CD8-positive, alpha-beta memory T cell (primary cell): ENCODE data around the gene HS2ST1. TPM values are rescaled to one million over a fixed set of nuclear protein-coding genes. Genes with fewer than 3 reads are reported as not detected.

Experiments used
- CTCF ChIA-PET: fragments of 350-600 bp; sonication (Branson Sonifier 250); formaldehyde crosslinking; loops from one replicate; lab custom pipeline; 2021; ENCODE audit warnings: antibody characterized with exemption; lab: Charles Lee
- POLR2A ChIA-PET: fragments of 350-600 bp; sonication (Branson Sonifier 250); formaldehyde crosslinking; loops from one replicate; lab custom pipeline; 2021; ENCODE audit warnings: antibody characterized with exemption; lab: Charles Lee
- DNase-seq, 5 donors: peaks; one replicate each; pipeline versions ENCODE4 v3.0.0 to v3.0.0-alpha.2; 2020 to 2022; ENCODE audit warnings: mixed read lengths in 1 of 5
- H3K27ac ChIP-seq: one replicate; pipeline ENCODE4 v1.7.0; 2013; ENCODE audit warnings: low read depth, mild to moderate bottlenecking, low read length, moderate library complexity
- H3K27me3 ChIP-seq: 2 replicates; pipeline ENCODE4 v1.7.0; 2013; ENCODE audit warnings: low read length, mild to moderate bottlenecking; ENCODE audit not compliant: insufficient read depth, poor library complexity, severe bottlenecking
- H3K36me3 ChIP-seq: 2 replicates; pipeline ENCODE4 v1.7.0; 2013; ENCODE audit warnings: mild to moderate bottlenecking, low read length, moderate library complexity; ENCODE audit not compliant: insufficient read depth
- H3K4me1 ChIP-seq: 2 replicates; pipeline ENCODE4 v1.7.0; 2013; ENCODE audit warnings: mild to moderate bottlenecking, low read length, moderate library complexity; ENCODE audit not compliant: insufficient read depth
- H3K4me3 ChIP-seq: 2 replicates; pipeline ENCODE4 v1.7.0; 2013; ENCODE audit warnings: mild to moderate bottlenecking, low read length
- H3K9me3 ChIP-seq: 2 replicates; pipeline ENCODE4 v1.7.0; 2013; ENCODE audit warnings: mild to moderate bottlenecking, low read length
- H3K27ac Mint-ChIP-seq, 8 donors: one replicate each; pipeline ENCODE4 v1.8.0; 2020 to 2021; ENCODE audit warnings: mixed read lengths in 8 of 8, mild to moderate bottlenecking in 6 of 8, inconsistent platforms in 3 of 8, moderate library complexity in 3 of 8
- H3K27me3 Mint-ChIP-seq, 2 donors: one replicate each; pipeline ENCODE4 v1.8.0; 2020 to 2021; ENCODE audit warnings: mixed read lengths in 2 of 2, mild to moderate bottlenecking in 1 of 2, moderate library complexity in 1 of 2
- H3K36me3 Mint-ChIP-seq, 3 donors: one replicate each; pipeline ENCODE4 v1.8.0; 2020 to 2021; ENCODE audit warnings: mixed read lengths in 3 of 3, inconsistent platforms in 1 of 3, mild to moderate bottlenecking in 1 of 3
- H3K4me1 Mint-ChIP-seq, 3 donors: one replicate each; pipeline ENCODE4 v1.8.0; 2020 to 2021; ENCODE audit warnings: mixed read lengths in 3 of 3, inconsistent platforms in 1 of 3, mild to moderate bottlenecking in 1 of 3
- H3K4me3 Mint-ChIP-seq, 7 donors: one replicate each; pipeline ENCODE4 v1.8.0; 2020 to 2021; ENCODE audit warnings: mixed read lengths in 7 of 7, mild to moderate bottlenecking in 6 of 7, moderate library complexity in 4 of 7, inconsistent platforms in 2 of 7
- H3K9me3 Mint-ChIP-seq, 5 donors: one replicate each; pipeline ENCODE4 v1.8.0; 2020 to 2022; ENCODE audit warnings: mixed read lengths in 5 of 5, mild to moderate bottlenecking in 3 of 5, moderate library complexity in 2 of 5, inconsistent platforms in 1 of 5
- polyA plus RNA-seq: library from polyadenylated mRNA; unstranded; fragments of 300-500 nt; fragmentation: Illumina TruSeq; gene quantifications from one replicate; pipeline ENCODE4 v1.2.3, GENCODE V29; 2021
- total RNA-seq, 2 experiments: library from RNA; stranded (reverse); gene quantifications; one replicate each; pipeline ENCODE4 v1.2.3, GENCODE V29; 2021

Gene HS2ST1
- total and polyA plus RNA-seq, 3 experiments from 2014 or later, result 8.4 to 20.2 (median 18.8) TPM

- H3K36me3 ChIP-seq, result no peaks in the 10 kb centered on the region
- H3K4me1 ChIP-seq, result peaks cover 24% of the 10 kb centered on the region
- H3K36me3 Mint-ChIP-seq, result peaks cover 4 to 34% (median 5%) of the 10 kb centered on the region in 3 donors
- H3K9me3 Mint-ChIP-seq, result peaks cover 5 to 19% (median 9%) of the 10 kb centered on the region in 5 donors
- H3K9me3 ChIP-seq, result no peaks in the 10 kb centered on the region
- no peaks in the 10 kb centered on the region for H3K27me3 ChIP-seq
- no peaks in the 10 kb centered on the region for H3K27me3 Mint-ChIP-seq
- CTCF ChIA-PET, result no interaction called here
- POLR2A ChIA-PET, result no interaction called here
- peaks cover 29 to 53% (median 53%) of the 10 kb centered on the region in 3 donors for H3K4me1 Mint-ChIP-seq
- H3K4me3 ChIP-seq, result no peak overlapping the region
- no peak overlapping the region for H3K4me3 Mint-ChIP-seq
- no peak overlapping the region for H3K27ac Mint-ChIP-seq
- no peak overlapping the region for H3K27ac ChIP-seq
- no peak for DNase-seq
These were observed 132.5 kb downstream of the HS2ST1 start for GRCh38 chr1:87046951-87047350.

GRCh38 chr1:87048237-87048636 lies 133.8 kb downstream of the HS2ST1 start:
- Mint-ChIP-seq H3K27ac (no peak overlapping the region), H3K4me1 (peaks cover 29 to 53% (median 48%) of the 10 kb centered on the region in 3 donors)
- CTCF ChIA-PET, result no interaction called here

GRCh38 chr1:87051965-87052364 lies 137.5 kb downstream of the HS2ST1 start:
- ChIA-PET POLR2A (no interaction called here), CTCF (no interaction called here)
- no peaks in the 10 kb centered on the region for H3K9me3 ChIP-seq
- no peak overlapping the region for H3K27ac ChIP-seq
- Mint-ChIP-seq H3K27me3 (no peaks in the 10 kb centered on the region), H3K4me1 (peaks cover 15 to 27% (median 23%) of the 10 kb centered on the region in 3 donors), H3K27ac (no peak overlapping the region), H3K9me3 (peaks cover 5 to 19% (median 9%) of the 10 kb centered on the region in 5 donors), H3K36me3 (peaks cover 4 to 30% (median 4%) of the 10 kb centered on the region in 3 donors), H3K4me3 (no peak overlapping the region)
- DNase-seq, result no peak
- no peaks in the 10 kb centered on the region for H3K27me3 ChIP-seq
- no peaks in the 10 kb centered on the region for H3K4me1 ChIP-seq
- H3K4me3 ChIP-seq, result no peak overlapping the region
- no peaks in the 10 kb centered on the region for H3K36me3 ChIP-seq

More at GRCh38 chr1:87048237-87048636, 133.8 kb downstream of the HS2ST1 start:
- no peaks in the 10 kb centered on the region for H3K27me3 ChIP-seq
- no peak overlapping the region for H3K4me3 ChIP-seq
- no peaks in the 10 kb centered on the region for H3K36me3 ChIP-seq
- H3K27ac ChIP-seq, result no peak overlapping the region
- H3K9me3 ChIP-seq, result no peaks in the 10 kb centered on the region
- Mint-ChIP-seq H3K36me3 (peaks cover 4 to 34% (median 5%) of the 10 kb centered on the region in 3 donors), H3K27me3 (no peaks in the 10 kb centered on the region), H3K9me3 (peaks cover 5 to 19% (median 9%) of the 10 kb centered on the region in 5 donors), H3K4me3 (no peak overlapping the region)
- POLR2A ChIA-PET, result no interaction called here
- DNase-seq, result no peak
- peaks cover 24% of the 10 kb centered on the region for H3K4me1 ChIP-seq

- Mint-ChIP-seq H3K27me3 (no peaks in the 10 kb centered on the region), H3K27ac (no peak overlapping the region), H3K9me3 (peaks cover 4 to 16% (median 7%) of the 10 kb centered on the region in 5 donors), H3K4me1 (peaks cover 15 to 27% (median 23%) of the 10 kb centered on the region in 3 donors), H3K36me3 (peaks cover 2 to 27% (median 2%) of the 10 kb centered on the region in 3 donors), H3K4me3 (no peak overlapping the region)
- Histone ChIP-seq H3K9me3 (no peaks in the 10 kb centered on the region), H3K4me1 (no peaks in the 10 kb centered on the region), H3K27me3 (no peaks in the 10 kb centered on the region), H3K4me3 (no peak overlapping the region), H3K27ac (no peak overlapping the region), H3K36me3 (no peaks in the 10 kb centered on the region)
- ChIA-PET CTCF (no interaction called here), POLR2A (no interaction called here)
- no peak for DNase-seq
These were observed 138.0 kb downstream of the HS2ST1 start for GRCh38 chr1:87052400-87052799.

- Mint-ChIP-seq H3K9me3 (peaks cover 0 to 11% (median 4%) of the 10 kb centered on the region in 5 donors), H3K4me3 (no peak overlapping the region), H3K4me1 (peaks cover 16 to 30% (median 25%) of the 10 kb centered on the region in 3 donors), H3K27ac (no peak overlapping the region), H3K27me3 (no peaks in the 10 kb centered on the region), H3K36me3 (peaks cover 2 to 21% (median 2%) of the 10 kb centered on the region in 3 donors)
- H3K4me1 ChIP-seq, result no peaks in the 10 kb centered on the region
- H3K4me3 ChIP-seq, result no peak overlapping the region
- H3K27me3 ChIP-seq, result no peaks in the 10 kb centered on the region
- no peaks in the 10 kb centered on the region for H3K36me3 ChIP-seq
- H3K9me3 ChIP-seq, result no peaks in the 10 kb centered on the region
- CTCF ChIA-PET, result interaction anchor here (0.9 kb wide), 1 partner anchor 239 kb away, joined by 3 read pairs; no protein-coding TSS in a partner anchor
- H3K27ac ChIP-seq, result no peak overlapping the region
- POLR2A ChIA-PET, result no interaction called here
- no peak for DNase-seq
These were observed 138.5 kb downstream of the HS2ST1 start for GRCh38 chr1:87052961-87053360.

GRCh38 chr1:87053446-87053845 lies 139.0 kb downstream of the HS2ST1 start:
- ChIA-PET CTCF (interaction anchor here (0.9 kb wide), 1 partner anchor 240 kb away, joined by 3 read pairs; no protein-coding TSS in a partner anchor), POLR2A (no interaction called here)
- H3K36me3 ChIP-seq, result no peaks in the 10 kb centered on the region
- no peak overlapping the region for H3K27ac ChIP-seq
- Mint-ChIP-seq H3K36me3 (peaks cover 0 to 16% (median 0%) of the 10 kb centered on the region in 3 donors), H3K27me3 (no peaks in the 10 kb centered on the region), H3K4me1 (peaks cover 19 to 32% (median 28%) of the 10 kb centered on the region in 3 donors), H3K27ac (no peak overlapping the region), H3K9me3 (peaks cover 0 to 6% (median under 1%) of the 10 kb centered on the region in 5 donors), H3K4me3 (no peak overlapping the region)
- H3K4me1 ChIP-seq, result no peaks in the 10 kb centered on the region
- H3K9me3 ChIP-seq, result no peaks in the 10 kb centered on the region
- no peak for DNase-seq
- no peaks in the 10 kb centered on the region for H3K27me3 ChIP-seq
- H3K4me3 ChIP-seq, result no peak overlapping the region

- Histone ChIP-seq H3K36me3 (no peaks in the 10 kb centered on the region), H3K4me3 (no peak overlapping the region), H3K9me3 (no peaks in the 10 kb centered on the region), H3K4me1 (no peaks in the 10 kb centered on the region), H3K27me3 (no peaks in the 10 kb centered on the region), H3K27ac (no peak overlapping the region)
- ChIA-PET CTCF (no interaction called here), POLR2A (no interaction called here)
- H3K27ac Mint-ChIP-seq, result no peak overlapping the region
- no peak for DNase-seq
- H3K4me3 Mint-ChIP-seq, result no peak overlapping the region
- no peaks in the 10 kb centered on the region for H3K27me3 Mint-ChIP-seq
- peaks cover 0 to 4% (median 0%) of the 10 kb centered on the region in 3 donors for H3K36me3 Mint-ChIP-seq
- peaks cover 10 to 32% (median 26%) of the 10 kb centered on the region in 3 donors for H3K4me1 Mint-ChIP-seq
- no peaks in the 10 kb centered on the region for H3K9me3 Mint-ChIP-seq
These were observed 142.5 kb downstream of the HS2ST1 start for GRCh38 chr1:87056974-87057373.

- peaks cover 0 to 2% (median 0%) of the 10 kb centered on the region in 5 donors for H3K9me3 Mint-ChIP-seq
- Histone ChIP-seq H3K4me1 (no peaks in the 10 kb centered on the region), H3K4me3 (no peak overlapping the region), H3K9me3 (no peaks in the 10 kb centered on the region), H3K36me3 (no peaks in the 10 kb centered on the region), H3K27me3 (no peaks in the 10 kb centered on the region), H3K27ac (no peak overlapping the region)
- no peak overlapping the region for H3K4me3 Mint-ChIP-seq
- POLR2A ChIA-PET, result no interaction called here
- H3K27me3 Mint-ChIP-seq, result no peaks in the 10 kb centered on the region
- DNase-seq, result no peak
- CTCF ChIA-PET, result no interaction called here
- no peak overlapping the region for H3K27ac Mint-ChIP-seq
- H3K36me3 Mint-ChIP-seq, result peaks cover 0 to 10% (median 5%) of the 10 kb centered on the region in 3 donors
- peaks cover 21 to 34% (median 32%) of the 10 kb centered on the region in 3 donors for H3K4me1 Mint-ChIP-seq
These were observed 143.9 kb downstream of the HS2ST1 start for GRCh38 chr1:87058343-87058649.
